Measurements from ENCODE around the gene LMBRD2. TPM values are rescaled to one million over a fixed set of nuclear protein-coding genes. Genes with fewer than 3 reads are reported as not detected.

Gene LMBRD2
- total and polyA plus RNA-seq, 11 donors, result 2.6 to 18.2 (median 13.8) TPM

GRCh38 chr5:36105819-36106218, 45.9 kb downstream of the LMBRD2 start:
- 91 to 97% (median 94%) methylated on average over 2 of the region's 2 CpGs for WGBS, 4 donors

GRCh38 chr5:36099748-36100147, 51.9 kb downstream of the LMBRD2 start:
- intact Hi-C loops (cut with DNase I), result no loop called here
- Histone ChIP-seq H3K9me3 (peaks cover 0 to 5% (median 0%) of the 10 kb centered on the region in 12 donors), H3K4me1 (no peaks in the 10 kb centered on the region), H3K36me3 (peaks cover 0 to 44% (median 12%) of the 10 kb centered on the region in 9 donors), H3K27me3 (no peaks in the 10 kb centered on the region), H3K4me3 (no peak overlapping the region), H3K27ac (no peak overlapping the region)
- ATAC-seq (no peak), DNase-seq (no peak)
- WGBS, 4 donors, result 81 to 92% (median 87%) methylated on average over 3 of the region's 3 CpGs
- no peak for TF ChIP-seq POLR2A (IDR thresholded peaks at IDR 0.05)
- no peak for TF ChIP-seq CTCF (IDR thresholded peaks at IDR 0.05)

More at GRCh38 chr5:36105819-36106218, 45.9 kb downstream of the LMBRD2 start:
- no peak for TF ChIP-seq POLR2A (IDR thresholded peaks at IDR 0.05)
- TF ChIP-seq CTCF (IDR thresholded peaks at IDR 0.05), result no peak
- no peak for ATAC-seq
- Histone ChIP-seq H3K27me3 (no peaks in the 10 kb centered on the region), H3K36me3 (peaks cover 0 to 97% (median 69%) of the 10 kb centered on the region in 9 donors), H3K4me3 (no peak overlapping the region), H3K27ac (no peak overlapping the region), H3K4me1 (no peaks in the 10 kb centered on the region), H3K9me3 (no peaks in the 10 kb centered on the region)
- intact Hi-C loops (cut with DNase I), result no loop called here
- no peak for DNase-seq

- ATAC-seq (no peak), DNase-seq (no peak)
- Histone ChIP-seq H3K27ac (no peak overlapping the region), H3K9me3 (peaks cover 0 to 8% (median 0%) of the 10 kb centered on the region in 12 donors), H3K4me1 (no peaks in the 10 kb centered on the region), H3K27me3 (no peaks in the 10 kb centered on the region), H3K4me3 (no peak overlapping the region), H3K36me3 (peaks cover 0 to 12% (median 0%) of the 10 kb centered on the region in 9 donors)
- intact Hi-C loops (cut with DNase I), result no loop called here
- TF ChIP-seq CTCF (IDR thresholded peaks at IDR 0.05) (no peak), POLR2A (IDR thresholded peaks at IDR 0.05) (no peak)
Observed at GRCh38 chr5:36096486-36096885, 55.2 kb downstream of the LMBRD2 start.

GRCh38 chr5:36089989-36090388, 61.7 kb downstream of the LMBRD2 start:
- 64 to 79% (median 70%) methylated on average over 2 of the region's 2 CpGs for WGBS, 4 donors
- Histone ChIP-seq H3K9me3 (peaks cover 0 to 16% (median 0%) of the 10 kb centered on the region in 12 donors), H3K27ac (no peak overlapping the region), H3K4me3 (no peak overlapping the region), H3K4me1 (no peaks in the 10 kb centered on the region), H3K36me3 (no peaks in the 10 kb centered on the region), H3K27me3 (peaks cover 0 to 3% (median 0%) of the 10 kb centered on the region in 9 donors)
- intact Hi-C loops (cut with DNase I), result no loop called here
- TF ChIP-seq CTCF (IDR thresholded peaks at IDR 0.05), result peak in 1 of 12 donors; percentile 2
- TF ChIP-seq POLR2A (IDR thresholded peaks at IDR 0.05), result no peak
- DNase-seq (no peak), ATAC-seq (no peak)
